Measurements from ENCODE around the gene DTNB.
"Not testable (repeated sequence)": the region's sequence is repeated elsewhere in the genome, so short reads cannot be mapped to it uniquely, and the experiment has no call there.

Gene DTNB

DNA sequence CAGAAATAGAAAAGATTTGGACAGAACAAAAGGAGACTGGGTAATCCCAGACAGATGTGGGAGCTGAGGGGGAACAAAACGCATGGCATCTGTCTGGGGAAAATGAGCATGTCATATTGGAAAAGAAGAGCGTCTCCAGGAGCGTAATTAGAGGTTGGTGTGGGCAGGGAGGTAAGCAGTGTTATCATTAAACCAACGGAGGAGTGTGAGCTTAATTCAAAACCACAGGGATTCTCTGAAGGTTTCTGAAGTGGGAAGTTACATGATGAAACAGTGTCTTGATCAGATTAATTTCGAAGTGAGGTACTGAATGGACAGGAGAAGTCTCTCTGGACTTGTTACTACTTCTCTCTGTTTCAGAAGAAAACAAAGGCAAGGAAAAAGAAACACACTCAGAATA is 53.3 kb downstream of the DTNB start:
- Mint-ChIP-seq H3K4me3 (no peak overlapping the region), H3K36me3 (peaks cover 26% of the 10 kb centered on the region), H3K9me3 (no peaks in the 10 kb centered on the region), H3K27ac (no peak overlapping the region), H3K27me3 (no peaks in the 10 kb centered on the region), H3K4me1 (no peaks in the 10 kb centered on the region)
- ATAC-seq: no peak

- no peaks in the 10 kb centered on the region for H3K4me1 Mint-ChIP-seq
- H3K27ac Mint-ChIP-seq: no peak overlapping the region
- ATAC-seq: no peak
- peaks cover 23% of the 10 kb centered on the region for H3K36me3 Mint-ChIP-seq
- no peaks in the 10 kb centered on the region for H3K9me3 Mint-ChIP-seq
- H3K27me3 Mint-ChIP-seq: no peaks in the 10 kb centered on the region
- H3K4me3 Mint-ChIP-seq: no peak overlapping the region
Observed at GRCh38 chr2:25619185-25619584, 54.2 kb downstream of the DTNB start.

GRCh38 chr2:25618676-25619075 is 54.7 kb downstream of the DTNB start:
- no peaks in the 10 kb centered on the region for H3K9me3 Mint-ChIP-seq
- no peak overlapping the region for H3K4me3 Mint-ChIP-seq
- no peaks in the 10 kb centered on the region for H3K4me1 Mint-ChIP-seq
- ATAC-seq: no peak
- no peaks in the 10 kb centered on the region for H3K27me3 Mint-ChIP-seq
- H3K36me3 Mint-ChIP-seq: peaks cover 18% of the 10 kb centered on the region
- no peak overlapping the region for H3K27ac Mint-ChIP-seq

- Mint-ChIP-seq H3K36me3 (peaks cover 15% of the 10 kb centered on the region), H3K27ac (no peak overlapping the region), H3K27me3 (no peaks in the 10 kb centered on the region), H3K9me3 (no peaks in the 10 kb centered on the region), H3K4me1 (no peaks in the 10 kb centered on the region), H3K4me3 (no peak overlapping the region)
- ATAC-seq: no peak
Observed at GRCh38 chr2:25617948-25618646, 55.3 kb downstream of the DTNB start.

DNA sequence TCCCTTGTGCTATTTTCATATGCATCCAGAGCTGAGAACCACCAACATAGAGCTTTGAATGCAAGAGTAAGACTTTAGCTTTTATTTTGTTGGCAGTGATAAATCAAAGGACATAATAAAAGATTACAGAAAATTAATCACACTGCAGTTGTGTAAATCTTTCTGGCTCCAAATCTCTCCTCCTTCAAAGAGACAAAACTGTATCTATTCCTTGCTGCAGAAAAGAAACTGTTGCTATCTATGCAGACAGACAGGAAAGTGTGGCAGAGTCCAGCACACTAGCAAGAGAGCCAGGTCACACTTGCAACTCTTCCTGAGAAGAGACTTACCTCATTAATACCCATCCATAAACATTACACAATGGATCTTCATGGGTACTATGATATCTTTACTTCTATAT is 57.5 kb downstream of the DTNB start:
- Mint-ChIP-seq H3K36me3 (peaks cover 7% of the 10 kb centered on the region), H3K27me3 (no peaks in the 10 kb centered on the region), H3K4me3 (no peak overlapping the region), H3K27ac (no peak overlapping the region), H3K4me1 (peaks cover 6% of the 10 kb centered on the region), H3K9me3 (no peaks in the 10 kb centered on the region)
- no peak for ATAC-seq

GRCh38 chr2:25615386-25615785 is 58.0 kb downstream of the DTNB start:
- no peak for ATAC-seq
- Mint-ChIP-seq H3K4me3 (no peak overlapping the region), H3K27ac (no peak overlapping the region), H3K4me1 (peaks cover 11% of the 10 kb centered on the region), H3K9me3 (no peaks in the 10 kb centered on the region), H3K36me3 (peaks cover 7% of the 10 kb centered on the region), H3K27me3 (no peaks in the 10 kb centered on the region)

DNA sequence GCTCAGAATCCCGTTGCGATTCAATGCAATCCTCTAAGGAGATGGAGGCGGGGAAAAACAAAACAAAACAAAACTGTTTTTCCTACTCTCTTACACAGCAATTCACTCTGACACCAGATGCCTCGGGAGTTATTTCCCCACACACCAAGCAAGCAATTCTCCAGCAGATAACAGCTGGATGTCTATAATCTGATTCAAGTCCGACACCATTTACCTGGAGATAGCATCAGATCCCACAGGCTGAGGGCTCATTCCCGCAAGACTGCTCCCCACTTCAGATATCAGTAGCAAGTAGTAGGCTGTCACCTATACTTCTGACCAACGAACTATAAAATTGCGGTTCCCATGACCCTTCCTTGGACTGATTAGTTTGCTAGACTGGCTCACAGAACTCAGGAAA is 58.7 kb downstream of the DTNB start:
- Mint-ChIP-seq H3K9me3 (no peaks in the 10 kb centered on the region), H3K4me1 (peaks cover 17% of the 10 kb centered on the region), H3K27ac (no peak overlapping the region), H3K4me3 (no peak overlapping the region), H3K27me3 (no peaks in the 10 kb centered on the region), H3K36me3 (peaks cover under 1% of the 10 kb centered on the region)
- no peak for ATAC-seq

DNA sequence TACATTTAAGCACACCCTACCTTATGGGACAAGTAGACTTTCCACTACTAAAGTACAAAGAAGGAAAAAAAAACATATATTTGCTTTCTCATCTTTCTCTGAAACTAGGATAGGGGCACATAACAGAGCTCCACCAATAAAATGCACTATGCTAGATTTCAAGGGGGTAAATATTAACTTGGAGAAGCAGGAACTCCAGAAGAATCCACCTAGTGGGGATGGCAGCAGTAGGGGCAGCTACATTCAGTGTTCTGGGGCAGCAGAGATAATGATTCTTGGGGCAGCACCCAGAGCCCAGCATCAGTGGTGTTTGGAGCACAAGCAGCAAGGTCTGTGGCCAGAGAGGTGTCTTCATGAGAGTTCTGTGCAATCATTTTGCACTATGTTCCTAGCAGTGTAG is 64.7 kb downstream of the DTNB start:
- no peaks in the 10 kb centered on the region for H3K36me3 Mint-ChIP-seq
- ATAC-seq: no peak
- no peak overlapping the region for H3K4me3 Mint-ChIP-seq
- no peaks in the 10 kb centered on the region for H3K9me3 Mint-ChIP-seq
- peaks cover 22% of the 10 kb centered on the region for H3K4me1 Mint-ChIP-seq
- H3K27me3 Mint-ChIP-seq: no peaks in the 10 kb centered on the region
- H3K27ac Mint-ChIP-seq: no peak overlapping the region

- ATAC-seq: no peak
- Mint-ChIP-seq H3K36me3 (no peaks in the 10 kb centered on the region), H3K4me1 (peaks cover 22% of the 10 kb centered on the region), H3K27me3 (no peaks in the 10 kb centered on the region), H3K9me3 (no peaks in the 10 kb centered on the region), H3K27ac (no peak overlapping the region), H3K4me3 (no peak overlapping the region)
Observed at GRCh38 chr2:25606892-25607291, 66.5 kb downstream of the DTNB start.

DNA sequence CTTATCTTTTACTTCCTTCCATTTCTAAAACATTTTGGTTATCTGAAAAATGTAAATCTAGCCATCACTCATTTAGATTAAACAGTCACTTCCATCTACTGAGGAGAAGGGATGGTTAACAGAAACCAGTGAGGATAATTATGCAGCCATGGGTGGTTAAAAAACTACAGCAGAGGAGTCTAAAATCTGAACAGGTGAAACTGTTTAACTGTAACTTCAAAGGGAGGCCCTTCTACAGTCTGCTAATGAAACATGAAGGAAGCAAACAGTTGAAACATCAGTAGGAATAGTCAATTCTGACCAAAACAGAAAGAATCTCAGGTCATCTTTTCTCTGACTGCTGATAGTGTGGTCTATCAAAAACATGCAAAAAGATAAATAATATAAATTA is 71.0 kb downstream of the DTNB start:
- no peak for ATAC-seq
- no peak overlapping the region for H3K27ac Mint-ChIP-seq
- H3K9me3 Mint-ChIP-seq: no peaks in the 10 kb centered on the region
- no peaks in the 10 kb centered on the region for H3K27me3 Mint-ChIP-seq
- H3K36me3 Mint-ChIP-seq: peaks cover 8% of the 10 kb centered on the region
- H3K4me1 Mint-ChIP-seq: peaks cover 8% of the 10 kb centered on the region
- H3K4me3 Mint-ChIP-seq: no peak overlapping the region

DNA sequence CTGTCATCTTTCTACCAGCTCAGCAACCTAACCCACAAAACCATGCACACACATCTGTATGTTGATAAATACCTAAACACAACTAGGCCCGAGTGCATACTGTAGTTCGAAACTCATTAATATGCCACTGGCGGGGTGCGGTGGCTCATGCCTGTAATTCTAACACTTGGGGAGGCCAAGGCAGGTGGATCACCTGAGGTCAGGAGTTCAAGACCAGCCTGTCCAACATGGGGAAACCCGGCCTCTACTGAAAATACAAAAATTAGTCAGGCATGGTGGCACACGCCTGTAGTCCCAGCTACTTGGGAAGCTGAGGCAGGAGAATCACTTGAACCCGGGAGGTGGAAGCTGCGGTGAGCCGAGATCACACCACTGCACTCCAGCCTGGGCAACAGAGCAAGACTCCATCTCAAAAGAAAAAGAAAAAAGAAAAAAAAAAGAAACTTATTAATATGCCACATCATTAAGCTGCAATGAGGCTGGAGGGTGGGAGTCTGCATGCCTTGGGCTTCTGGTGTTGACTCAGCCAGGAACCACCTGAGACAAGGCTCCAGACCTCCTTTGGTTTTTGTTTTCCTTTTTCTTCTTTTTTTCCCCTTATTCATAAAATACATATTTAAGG is 71.6 kb downstream of the DTNB start:
- not testable (repeated sequence) for ATAC-seq, H3K4me1 Mint-ChIP-seq, H3K36me3 Mint-ChIP-seq, H3K9me3 Mint-ChIP-seq, H3K27me3 Mint-ChIP-seq, H3K27ac Mint-ChIP-seq, H3K4me3 Mint-ChIP-seq

DNA sequence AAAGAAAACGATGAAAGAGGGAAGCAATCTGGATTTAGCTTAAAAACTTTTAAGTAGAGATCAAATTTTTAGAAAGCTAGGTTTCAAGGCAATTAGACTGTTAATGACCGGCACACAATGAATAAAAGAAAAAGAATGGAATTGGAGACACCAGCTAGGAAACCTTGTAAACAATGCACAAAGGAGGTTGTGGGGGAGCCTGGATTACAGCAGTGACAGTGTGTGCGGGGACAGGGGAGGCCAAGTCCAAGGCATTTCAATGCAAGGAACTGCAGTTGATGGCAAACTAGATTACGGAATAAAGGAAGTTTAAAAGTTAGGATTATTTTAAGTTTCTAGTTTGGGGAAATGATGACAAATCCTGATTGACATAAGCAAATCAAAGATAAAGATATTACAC is 74.5 kb downstream of the DTNB start:
- H3K27ac Mint-ChIP-seq: no peak overlapping the region
- ATAC-seq: no peak

GRCh38 chr2:25598332-25598731 is 75.0 kb downstream of the DTNB start:
- no peaks in the 10 kb centered on the region for H3K9me3 Mint-ChIP-seq
- no peak overlapping the region for H3K4me3 Mint-ChIP-seq
- peaks cover 8% of the 10 kb centered on the region for H3K36me3 Mint-ChIP-seq
- H3K27ac Mint-ChIP-seq: no peak overlapping the region
- H3K27me3 Mint-ChIP-seq: no peaks in the 10 kb centered on the region
- peaks cover 8% of the 10 kb centered on the region for H3K4me1 Mint-ChIP-seq
- ATAC-seq: no peak

More for the DNA sequence above, 74.5 kb downstream of the DTNB start:
- Mint-ChIP-seq H3K9me3 (no peaks in the 10 kb centered on the region), H3K36me3 (peaks cover 8% of the 10 kb centered on the region), H3K4me3 (no peak overlapping the region), H3K4me1 (peaks cover 8% of the 10 kb centered on the region), H3K27me3 (no peaks in the 10 kb centered on the region)

GRCh38 chr2:25597881-25598280 is 75.5 kb downstream of the DTNB start:
- peaks cover 8% of the 10 kb centered on the region for H3K36me3 Mint-ChIP-seq
- H3K4me3 Mint-ChIP-seq: no peak overlapping the region
- no peak for ATAC-seq
- peaks cover 8% of the 10 kb centered on the region for H3K4me1 Mint-ChIP-seq
- H3K27me3 Mint-ChIP-seq: no peaks in the 10 kb centered on the region
- no peak overlapping the region for H3K27ac Mint-ChIP-seq
- no peaks in the 10 kb centered on the region for H3K9me3 Mint-ChIP-seq

DNA sequence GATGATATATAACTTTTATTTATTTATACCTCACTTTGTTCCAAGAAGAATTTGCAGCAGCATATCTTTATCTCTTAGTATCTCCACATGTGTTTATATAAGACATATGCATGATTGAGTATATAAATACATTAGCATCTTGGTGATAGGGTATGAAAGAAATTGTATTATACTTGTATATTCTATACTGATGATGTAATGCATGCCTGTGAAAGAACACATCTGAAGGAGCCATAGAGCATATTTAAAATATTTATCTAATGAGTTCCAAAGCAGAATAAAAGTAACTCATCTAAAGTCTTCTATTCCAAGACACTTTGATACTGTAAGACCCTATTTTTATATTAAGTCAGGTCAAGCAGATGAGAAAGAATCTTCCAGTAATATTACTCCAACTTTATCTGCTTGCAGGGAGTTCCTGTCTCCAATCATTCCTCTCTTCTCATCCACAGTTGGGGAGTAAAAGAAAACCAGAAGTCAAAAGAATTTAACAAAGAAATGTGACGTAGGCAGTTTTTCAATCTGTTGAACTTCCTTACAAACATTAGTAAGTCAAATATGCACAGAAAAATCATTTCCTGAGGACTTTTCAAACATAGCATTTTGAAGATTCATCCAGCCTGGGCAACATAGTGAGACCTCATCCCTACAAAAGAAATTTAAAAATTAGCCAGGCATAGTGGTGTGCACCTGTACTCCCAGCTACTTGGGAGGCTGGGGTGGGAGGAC is 76.7 kb downstream of the DTNB start:
- no peak overlapping the region for H3K4me3 Mint-ChIP-seq
- H3K36me3 Mint-ChIP-seq: peaks cover 8% of the 10 kb centered on the region
- H3K27me3 Mint-ChIP-seq: no peaks in the 10 kb centered on the region
- H3K27ac Mint-ChIP-seq: no peak overlapping the region
- peaks cover under 1% of the 10 kb centered on the region for H3K4me1 Mint-ChIP-seq
- no peaks in the 10 kb centered on the region for H3K9me3 Mint-ChIP-seq
- no peak for ATAC-seq

DNA sequence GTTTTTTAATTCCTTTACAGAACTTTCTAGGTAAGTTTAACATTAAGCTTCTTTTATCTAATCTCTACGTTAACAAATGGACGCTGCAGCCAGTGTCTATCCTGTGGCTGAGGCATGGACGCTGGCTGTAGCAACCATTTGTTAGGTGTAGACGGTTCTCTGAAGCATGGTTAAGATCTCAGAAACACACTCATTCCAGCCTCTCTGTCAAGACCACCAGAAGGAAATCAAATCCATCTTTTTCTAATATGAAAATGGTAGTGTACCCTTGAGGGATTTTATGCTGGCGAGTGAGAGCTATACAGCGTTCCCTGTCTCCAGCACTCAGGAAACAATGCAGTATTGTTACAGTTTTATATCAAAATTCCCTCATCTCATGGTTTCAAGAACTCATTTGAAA is 78.0 kb downstream of the DTNB start:
- H3K4me1 Mint-ChIP-seq: no peaks in the 10 kb centered on the region
- H3K36me3 Mint-ChIP-seq: peaks cover 8% of the 10 kb centered on the region
- no peak for ATAC-seq
- no peaks in the 10 kb centered on the region for H3K27me3 Mint-ChIP-seq
- no peak overlapping the region for H3K4me3 Mint-ChIP-seq
- H3K9me3 Mint-ChIP-seq: no peaks in the 10 kb centered on the region
- no peak overlapping the region for H3K27ac Mint-ChIP-seq
